ENCODE measurements around the gene SULF2.

The SULF2 gene

DNA sequence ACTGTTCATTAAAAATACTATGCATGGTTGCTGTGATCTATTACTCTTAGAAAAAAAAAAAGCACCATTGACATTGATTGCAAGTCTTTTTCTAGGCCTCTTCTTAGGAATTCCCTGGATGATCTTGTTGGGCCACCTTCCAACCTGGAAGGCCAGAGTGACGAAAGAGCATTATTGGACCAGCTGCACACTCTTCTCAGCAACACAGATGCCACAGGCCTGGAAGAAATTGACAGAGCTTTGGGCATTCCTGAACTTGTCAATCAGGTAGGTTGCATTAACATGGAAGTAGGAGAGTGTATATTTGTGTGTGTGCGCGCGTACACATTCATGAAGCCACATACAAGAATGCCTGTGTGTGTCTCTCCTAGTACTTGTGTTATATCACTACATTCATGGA, 143.2 kb downstream of the SULF2 start:
- no peak for DNase-seq

DNA sequence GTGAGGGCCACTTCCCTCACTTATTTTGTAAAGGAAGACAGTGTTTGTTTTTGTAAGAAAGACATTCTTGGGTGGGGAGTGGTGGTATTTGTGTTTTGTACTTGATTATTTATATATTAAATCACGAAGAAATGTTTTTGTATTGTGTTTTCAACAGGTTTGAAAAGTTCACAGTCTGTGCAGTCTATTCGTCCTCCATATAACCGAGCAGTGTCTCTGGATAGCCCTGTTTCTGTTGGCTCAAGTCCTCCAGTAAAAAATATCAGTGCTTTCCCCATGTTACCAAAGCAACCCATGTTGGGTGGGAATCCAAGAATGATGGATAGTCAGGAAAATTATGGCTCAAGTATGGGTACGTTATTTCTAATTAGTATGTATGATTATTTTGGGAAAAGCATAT, 146.4 kb downstream of the SULF2 start:
- DNase-seq = no peak

DNA sequence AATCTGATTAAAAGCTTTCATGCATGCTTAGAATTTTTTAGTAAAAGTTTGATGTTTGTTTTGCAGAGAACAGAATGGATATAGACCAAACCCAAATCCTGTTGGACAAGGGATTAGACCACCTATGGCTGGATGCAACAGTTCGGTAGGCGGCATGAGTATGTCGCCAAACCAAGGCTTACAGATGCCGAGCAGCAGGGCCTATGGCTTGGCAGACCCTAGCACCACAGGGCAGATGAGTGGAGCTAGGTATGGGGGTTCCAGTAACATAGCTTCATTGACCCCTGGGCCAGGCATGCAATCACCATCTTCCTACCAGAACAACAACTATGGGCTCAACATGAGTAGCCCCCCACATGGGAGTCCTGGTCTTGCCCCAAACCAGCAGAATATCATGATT, 150.0 kb downstream of the SULF2 start:
- DNase-seq = no peak

DNA sequence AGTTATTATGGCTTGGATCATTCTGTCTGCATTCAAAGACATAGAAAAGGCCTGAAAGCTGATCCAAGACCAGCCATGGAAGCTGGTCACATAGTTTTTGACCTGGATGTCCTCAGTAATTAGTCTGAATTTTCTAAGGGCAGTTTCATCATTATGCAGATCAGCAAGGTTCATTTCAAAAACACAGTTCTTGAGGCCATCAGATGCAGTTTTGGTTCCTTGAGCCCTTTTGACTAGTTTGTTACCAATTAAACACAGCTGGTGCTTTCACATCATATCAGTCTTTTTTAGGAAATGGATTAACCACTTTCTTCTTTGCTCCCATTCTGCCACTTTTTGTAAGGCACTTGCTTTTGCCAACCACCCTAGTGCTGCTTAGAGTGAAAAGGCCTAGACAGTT, 154.2 kb downstream of the SULF2 start:
- no peak for DNase-seq

DNA sequence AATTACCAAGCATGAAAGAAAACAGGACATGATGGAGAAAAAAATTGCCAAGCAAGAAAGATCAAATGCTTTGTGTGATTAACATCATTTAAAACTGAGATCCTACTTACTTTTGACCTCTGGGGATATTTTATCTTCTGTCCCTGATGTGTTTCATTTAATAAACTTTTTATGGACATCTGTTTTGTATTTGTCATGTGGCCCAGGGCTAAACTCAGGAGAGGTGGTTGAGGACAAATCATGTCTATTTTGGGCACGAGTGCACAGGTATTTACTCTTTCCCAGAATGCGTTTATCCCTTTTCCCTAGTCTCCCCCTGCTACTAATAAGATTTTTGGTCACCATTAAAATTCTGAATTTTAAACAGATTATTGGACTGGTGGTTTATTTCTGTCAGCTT, 155.4 kb downstream of the SULF2 start:
- DNase-seq = no peak

DNA sequence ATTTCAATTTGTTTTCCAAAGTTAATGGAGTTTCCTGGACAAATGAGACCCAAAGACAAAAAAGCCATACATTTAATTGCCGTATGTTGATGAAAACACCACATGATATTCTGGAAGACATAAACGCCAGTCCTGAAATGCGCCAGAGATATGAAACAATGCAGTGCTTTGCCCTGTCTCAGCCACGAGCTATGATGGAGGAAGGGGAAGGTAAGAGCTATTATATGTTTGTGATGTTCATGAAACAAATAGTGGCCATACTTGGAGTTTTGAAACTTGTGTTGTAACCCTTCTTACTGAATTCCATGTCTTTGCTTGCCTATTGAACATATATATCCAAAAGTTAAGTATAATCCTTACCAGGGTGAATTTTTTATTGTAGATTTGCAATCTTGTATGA, 157.7 kb downstream of the SULF2 start:
- DNase-seq = no peak

DNA sequence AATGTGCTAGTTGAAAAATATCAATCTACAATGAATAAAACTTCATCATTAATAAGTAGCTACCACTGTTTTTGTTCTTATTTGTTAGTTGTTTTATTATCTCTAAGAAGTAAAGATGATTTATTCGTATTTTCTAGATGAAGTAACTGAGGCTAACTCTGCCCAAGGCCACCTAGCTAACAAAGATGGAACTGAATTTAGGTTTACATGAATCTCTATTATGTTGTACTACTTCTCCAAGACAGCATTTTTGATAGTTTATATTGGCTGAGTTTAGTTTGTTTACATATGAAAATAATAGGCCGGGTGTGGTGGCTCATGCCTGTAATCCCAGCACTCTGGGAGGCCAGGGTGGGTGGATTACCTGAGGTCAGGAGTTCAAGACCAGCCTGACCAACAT, 162.1 kb downstream of the SULF2 start:
- DNase-seq = no peak

DNA sequence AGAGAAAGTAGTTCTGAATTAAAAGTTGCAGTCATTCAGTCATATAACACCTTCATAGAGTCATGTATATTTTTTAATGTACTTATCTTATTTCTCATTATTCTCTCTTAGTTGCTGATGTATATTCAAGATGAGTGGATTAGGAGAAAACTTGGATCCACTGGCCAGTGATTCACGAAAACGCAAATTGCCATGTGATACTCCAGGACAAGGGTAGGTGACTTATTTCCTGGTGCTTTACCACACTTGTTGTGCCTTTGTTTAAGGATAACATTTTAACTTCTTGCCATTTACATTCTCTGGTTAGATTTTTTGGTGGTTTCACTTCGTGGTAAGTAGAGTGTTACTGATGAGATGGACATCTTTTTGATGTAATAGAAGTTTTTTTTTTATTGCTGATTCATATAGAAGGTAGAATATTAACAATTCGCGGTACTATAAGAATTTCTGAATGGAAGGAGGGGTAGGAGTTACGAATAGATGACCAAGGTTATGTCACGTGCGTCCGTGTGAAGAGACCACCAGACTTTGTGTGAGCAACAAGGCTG, 163.1 kb downstream of the SULF2 start:
- DNase-seq = no peak

DNA sequence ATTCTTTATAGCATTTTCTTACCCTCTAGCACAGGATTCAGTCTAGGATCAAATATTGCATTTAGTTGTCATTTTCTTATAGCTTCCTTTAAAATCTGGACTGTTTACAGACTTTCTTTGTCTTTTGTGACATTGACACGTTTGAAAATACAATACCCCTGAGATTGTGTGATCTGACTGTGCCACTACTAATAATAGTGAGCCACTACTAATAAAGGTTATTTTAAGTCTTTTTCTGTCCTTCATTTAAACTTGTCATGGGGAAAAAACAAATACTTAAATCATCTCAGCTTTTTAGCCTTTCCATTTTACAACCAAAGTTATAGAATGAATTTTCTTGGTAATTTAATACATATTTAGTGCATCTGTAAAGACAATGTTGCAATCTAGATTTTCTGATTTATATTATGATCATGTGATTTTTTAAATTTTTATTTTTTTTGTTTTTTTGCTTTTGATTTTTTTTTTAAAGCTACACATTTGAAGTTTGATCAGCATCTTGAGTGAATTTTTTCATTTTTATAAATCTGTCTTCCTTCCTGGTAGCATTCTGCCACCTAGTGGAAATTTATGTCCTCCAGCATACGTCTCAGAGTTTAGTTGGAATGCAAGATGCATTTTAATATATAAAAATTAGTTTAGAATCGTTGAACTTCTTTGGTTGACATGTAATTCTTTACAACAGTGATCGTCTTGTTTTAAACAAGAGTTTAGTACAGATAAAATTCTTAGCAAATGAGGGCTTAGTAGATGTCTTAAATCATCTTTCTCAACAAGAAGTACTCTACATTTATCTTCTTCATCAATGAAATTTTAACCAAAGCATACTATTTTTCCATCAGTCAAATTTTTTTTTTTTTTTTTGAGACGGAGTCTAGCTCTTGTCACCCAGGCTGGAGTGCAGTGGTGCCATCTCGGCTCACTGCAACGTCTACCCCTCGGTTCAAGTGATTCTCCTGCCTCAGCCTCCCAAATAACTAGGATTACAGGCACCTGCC, 164.2 kb downstream of the SULF2 start:
- DNase-seq = no peak

DNA sequence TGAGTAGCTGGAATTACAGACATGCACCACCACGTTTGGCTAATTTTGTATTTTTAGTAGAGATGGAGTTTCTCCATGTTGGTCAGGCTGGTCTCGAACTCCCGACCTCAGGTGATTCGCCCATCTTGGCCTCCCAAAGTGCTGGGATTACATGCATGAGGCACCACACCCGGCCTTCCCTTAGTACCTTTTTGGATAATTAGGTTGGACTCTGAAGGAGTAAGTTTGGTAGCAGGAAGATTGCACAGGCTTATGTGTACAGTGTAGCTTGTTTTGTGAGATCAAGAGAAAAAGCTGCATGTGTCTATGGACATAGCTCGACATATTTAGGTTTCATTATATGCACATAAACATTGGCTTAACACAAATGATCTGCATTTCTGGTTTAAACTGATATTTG, 166.8 kb downstream of the SULF2 start:
- DNase-seq = no peak

DNA sequence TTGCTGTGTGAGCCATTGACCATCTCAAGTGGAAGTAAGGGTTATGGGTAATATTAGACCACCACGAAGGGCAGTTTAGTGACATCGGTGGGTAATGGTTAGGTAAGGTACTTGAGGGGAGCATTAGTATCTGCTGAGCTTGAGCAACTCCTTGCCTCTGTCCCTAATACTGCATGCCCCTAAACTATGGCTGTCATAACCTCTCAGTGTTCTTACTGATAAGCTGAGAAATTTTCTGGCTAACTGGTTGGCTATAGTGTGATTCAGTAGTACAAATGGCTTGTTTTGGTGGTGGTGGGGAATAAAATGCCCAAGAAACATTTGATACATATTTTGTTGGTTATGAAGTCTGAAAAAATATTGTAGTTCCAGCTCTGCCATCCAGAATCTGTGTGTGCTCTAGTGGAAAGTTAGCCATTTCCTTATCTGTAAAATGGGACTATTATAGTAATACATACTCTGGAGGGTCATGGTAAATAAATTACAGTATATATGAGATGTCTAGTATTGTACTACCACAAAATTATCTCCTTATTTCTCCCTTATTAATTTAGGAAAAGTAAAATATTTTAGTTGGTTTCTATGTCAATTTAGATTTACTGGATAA, 170.5 kb downstream of the SULF2 start:
- no peak for DNase-seq

DNA sequence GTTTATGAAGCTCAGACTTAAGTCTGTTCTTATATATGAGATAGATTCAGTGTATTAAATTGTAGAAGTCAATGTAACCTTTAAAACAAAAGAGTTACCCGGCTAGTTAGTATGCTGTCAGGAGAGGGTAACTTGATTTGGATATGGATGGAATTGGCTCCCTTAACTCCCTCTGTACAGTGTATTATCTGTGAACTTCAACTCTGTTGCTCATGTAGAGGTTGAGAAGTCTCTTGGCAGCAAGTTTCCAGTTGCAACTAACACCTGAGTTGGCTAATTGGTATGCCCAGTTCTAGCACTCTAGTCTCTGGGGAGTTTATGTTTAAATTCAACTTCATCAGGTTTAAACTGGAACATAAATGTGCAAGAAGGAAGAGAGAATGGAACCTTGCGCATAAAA, 172.6 kb downstream of the SULF2 start:
- DNase-seq = no peak

DNA sequence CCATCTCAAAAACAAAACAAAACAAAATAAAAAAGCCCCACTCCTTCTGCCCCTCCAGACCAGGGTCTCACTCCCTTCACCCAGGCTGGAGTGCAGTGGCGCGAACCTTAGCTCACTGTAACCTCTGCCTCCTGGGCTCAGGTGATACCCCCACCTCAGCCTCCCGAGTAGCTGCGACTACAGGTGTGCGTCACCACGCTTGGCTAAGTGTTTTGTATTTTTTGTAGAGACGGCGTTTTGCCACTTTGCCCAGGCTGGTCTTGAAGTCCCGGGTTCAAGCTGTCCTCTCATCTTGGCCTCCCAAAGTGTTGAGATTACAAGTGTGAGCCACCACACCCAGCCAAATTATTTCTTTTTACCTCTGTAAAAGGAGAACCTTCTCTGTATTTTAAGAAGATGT, 173.5 kb downstream of the SULF2 start:
- no peak for DNase-seq

DNA sequence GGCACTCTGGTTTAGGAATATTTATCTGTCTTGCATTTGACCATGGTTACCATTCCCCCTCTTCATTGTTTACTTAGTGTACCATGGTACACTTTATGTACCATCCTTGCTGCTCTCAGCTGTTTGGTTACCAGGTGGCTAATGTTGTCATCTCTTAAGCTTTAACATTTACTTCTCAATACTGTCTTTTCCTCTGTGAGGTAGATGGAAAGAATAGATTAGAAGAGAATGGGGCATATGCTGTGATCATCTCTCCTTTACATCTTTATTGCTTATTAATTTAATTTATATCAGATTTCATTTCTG, 174.4 kb downstream of the SULF2 start:
- DNase-seq = no peak

DNA sequence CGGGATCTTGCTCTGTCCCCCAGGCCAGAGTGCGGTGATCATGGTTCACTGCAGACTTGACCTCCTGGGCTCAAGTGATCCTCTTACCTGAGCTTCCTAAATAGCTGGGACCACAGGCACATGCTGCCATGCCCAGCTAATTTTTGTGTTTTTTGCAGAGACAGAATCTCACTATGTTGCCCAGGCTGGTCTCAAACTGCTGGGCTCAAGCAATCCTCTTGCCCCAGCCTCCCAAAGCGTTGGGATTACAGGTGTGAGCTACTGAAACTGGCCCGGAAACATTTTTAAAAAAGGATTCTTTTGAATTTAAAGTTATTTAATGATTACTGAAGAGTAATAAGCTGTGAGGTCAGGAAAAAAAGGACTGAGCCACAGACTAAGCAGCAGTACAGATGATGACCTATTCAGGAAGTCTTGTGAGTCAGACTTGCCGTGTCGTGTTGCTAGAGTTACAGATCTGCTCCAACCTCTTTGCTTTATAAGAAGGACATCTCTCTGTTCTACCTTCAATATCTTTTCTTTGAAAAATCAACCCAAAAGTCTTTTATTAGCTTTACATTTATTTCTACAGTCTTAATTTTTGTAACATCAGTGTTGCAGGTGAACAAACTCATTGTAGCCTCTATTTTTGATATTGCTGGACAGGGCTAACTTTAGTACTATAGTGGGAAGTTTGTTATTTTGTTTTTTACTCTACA, 174.9 kb downstream of the SULF2 start:
- peak; percentile 72 for DNase-seq

DNA sequence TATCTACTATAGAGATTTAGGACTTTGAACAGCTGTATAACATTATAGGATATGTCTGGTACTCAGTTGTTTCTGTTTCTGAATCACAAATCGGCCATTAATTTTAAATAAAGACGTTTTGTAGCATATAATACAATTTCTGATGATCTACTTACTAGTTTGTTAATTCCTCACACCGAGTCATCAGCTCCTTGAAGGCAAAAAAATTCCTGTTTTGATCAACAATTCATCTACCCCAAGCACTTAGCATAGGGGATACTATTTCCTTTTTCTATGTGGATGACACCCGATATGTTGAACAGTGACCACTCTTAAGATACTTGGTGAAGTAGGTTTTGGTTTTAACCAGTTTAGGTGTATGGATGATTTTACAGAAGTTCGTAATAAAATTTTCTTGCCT, 176.3 kb downstream of the SULF2 start:
- DNase-seq = no peak

Data from activated CD4-positive, alpha-beta T cell treated with anti-CD3 and anti-CD28 coated beads, Interleukin-2, amount 50 U/mL, for 1 hour (primary cell).